ENCODE data around the gene HELZ.

- TF ChIP-seq, protein P1, sequence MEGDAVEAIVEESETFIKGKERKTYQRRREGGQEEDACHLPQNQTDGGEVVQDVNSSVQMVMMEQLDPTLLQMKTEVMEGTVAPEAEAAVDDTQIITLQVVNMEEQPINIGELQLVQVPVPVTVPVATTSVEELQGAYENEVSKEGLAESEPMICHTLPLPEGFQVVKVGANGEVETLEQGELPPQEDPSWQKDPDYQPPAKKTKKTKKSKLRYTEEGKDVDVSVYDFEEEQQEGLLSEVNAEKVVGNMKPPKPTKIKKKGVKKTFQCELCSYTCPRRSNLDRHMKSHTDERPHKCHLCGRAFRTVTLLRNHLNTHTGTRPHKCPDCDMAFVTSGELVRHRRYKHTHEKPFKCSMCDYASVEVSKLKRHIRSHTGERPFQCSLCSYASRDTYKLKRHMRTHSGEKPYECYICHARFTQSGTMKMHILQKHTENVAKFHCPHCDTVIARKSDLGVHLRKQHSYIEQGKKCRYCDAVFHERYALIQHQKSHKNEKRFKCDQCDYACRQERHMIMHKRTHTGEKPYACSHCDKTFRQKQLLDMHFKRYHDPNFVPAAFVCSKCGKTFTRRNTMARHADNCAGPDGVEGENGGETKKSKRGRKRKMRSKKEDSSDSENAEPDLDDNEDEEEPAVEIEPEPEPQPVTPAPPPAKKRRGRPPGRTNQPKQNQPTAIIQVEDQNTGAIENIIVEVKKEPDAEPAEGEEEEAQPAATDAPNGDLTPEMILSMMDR (IDR thresholded peaks at IDR 0.05; ENCODE audit: low read length) = no peak
- TF ChIP-seq EZH2 (IDR thresholded peaks at IDR 0.05; ENCODE audit: borderline replicate concordance, low read length) = no peak
Measured at GRCh38 chr17:67281053-67281452, 36.1 kb upstream of the HELZ start.

Measured in OCI-LY1 (cell line).